Keratinocyte (primary cell): ENCODE measurements around the gene ENTHD1. TPM values are rescaled to one million over a fixed set of nuclear protein-coding genes. Genes with fewer than 3 reads are reported as not detected.

Experiments used
- DNase-seq: peaks from one replicate; pipeline ENCODE4 v3.0.0-alpha.2; 2011; ENCODE audit warnings: low read depth, missing footprints, low spot score
- FAIRE-seq: peaks from 2 replicates; lab custom pipeline; 2011; peaks lifted over from hg19 to GRCh38; lab: Jason Lieb, UNC
- H2AFZ ChIP-seq: 2 replicates; pipeline ENCODE4 v1.6.0; 2012; ENCODE audit warnings: low read length, control low read depth, inconsistent platforms; ENCODE audit not compliant: control insufficient read depth
- H3K27ac ChIP-seq: 2 replicates; pipeline ENCODE4 v1.5.1; 2011; ENCODE audit warnings: low read length; ENCODE audit not compliant: control insufficient read depth, insufficient read depth
- H3K27me3 ChIP-seq: 3 replicates; pipeline ENCODE4 v1.6.0; 2011; ENCODE audit warnings: low read length; ENCODE audit not compliant: control insufficient read depth, insufficient read depth; ENCODE audit errors: extremely low read depth
- H3K36me3 ChIP-seq, 2 experiments: 2 replicates in 1 of 2; 3 replicates in 1 of 2; pipeline ENCODE4 v1.5.1; 2011; ENCODE audit warnings: low read length in 2 of 2, mild to moderate bottlenecking in 1 of 2; ENCODE audit not compliant: control insufficient read depth in 2 of 2, insufficient read depth in 2 of 2; ENCODE audit errors: extremely low read depth in 1 of 2
- H3K4me1 ChIP-seq: 3 replicates; pipeline ENCODE4 v1.5.1; 2011; ENCODE audit warnings: low read length; ENCODE audit not compliant: control insufficient read depth, insufficient read depth; ENCODE audit errors: extremely low read depth
- H3K4me2 ChIP-seq: 3 replicates; pipeline ENCODE4 v1.6.0; 2011; ENCODE audit warnings: low read depth, low read length; ENCODE audit not compliant: control insufficient read depth, insufficient read depth; ENCODE audit errors: extremely low read depth
- H3K4me3 ChIP-seq, 3 experiments: fragments of 200-600 bp in 1 of 3; sonication (generic) in 1 of 3; 2 replicates in 2 of 3; 3 replicates in 1 of 3; pipeline ENCODE4 v1.5.1; 2011 to 2016; ENCODE audit warnings: low read length in 3 of 3, mild to moderate bottlenecking in 3 of 3, control low read depth in 2 of 3, inconsistent platforms in 1 of 3, low read depth in 1 of 3, mixed read lengths in 1 of 3, mixed run types in 1 of 3, moderate library complexity in 1 of 3; ENCODE audit not compliant: control insufficient read depth in 2 of 3, insufficient read depth in 2 of 3; ENCODE audit errors: extremely low read depth in 1 of 3
- H3K79me2 ChIP-seq: 2 replicates; pipeline ENCODE4 v1.6.0; 2012; ENCODE audit warnings: low read length; ENCODE audit not compliant: control insufficient read depth, insufficient read depth
- H3K9ac ChIP-seq: 3 replicates; pipeline ENCODE4 v1.6.0; 2011; ENCODE audit warnings: low read length; ENCODE audit not compliant: control insufficient read depth, insufficient read depth; ENCODE audit errors: extremely low read depth
- H3K9me1 ChIP-seq: 3 replicates; pipeline ENCODE4 v1.6.0; 2011; ENCODE audit warnings: low read length; ENCODE audit not compliant: control insufficient read depth, insufficient read depth; ENCODE audit errors: extremely low read depth
- H3K9me3 ChIP-seq: 2 replicates; pipeline ENCODE4 v1.5.1; 2012; ENCODE audit warnings: low read depth, low read length; ENCODE audit not compliant: control insufficient read depth
- H4K20me1 ChIP-seq: 3 replicates; pipeline ENCODE4 v1.6.0; 2011; ENCODE audit warnings: low read length; ENCODE audit not compliant: control insufficient read depth, insufficient read depth; ENCODE audit errors: extremely low read depth
- CTCF ChIP-seq, 3 experiments: IDR thresholded peaks in 1 of 3; conservative IDR thresholded peaks in 1 of 3; optimal IDR thresholded peaks in 1 of 3; 2 replicates in 2 of 3; 3 replicates in 1 of 3; pipeline versions ENCODE3 to v1.5.1; 2011; ENCODE audit warnings: low read length in 3 of 3, mild to moderate bottlenecking in 3 of 3, moderate library complexity in 2 of 3, control low read depth in 1 of 3, inconsistent platforms in 1 of 3; ENCODE audit not compliant: insufficient read depth in 2 of 3; ENCODE audit errors: extremely low read depth in 1 of 3
- EZH2 ChIP-seq: IDR thresholded peaks from one replicate; pipeline ENCODE4 v1.6.1; 2012; ENCODE audit warnings: inconsistent platforms, mild to moderate bottlenecking, low read length, moderate library complexity
- dilution Hi-C: fragments of 300-500 bp; cut with MboI; formaldehyde crosslinking; loops from one replicate; pipeline ENCODE4 v1.7.0; 2020; ENCODE audit warnings: low sequenced_read_pairs; ENCODE audit not compliant: extremely low pct_ligation_motif_present
- polyA plus RNA-seq, 5 experiments: library from polyadenylated mRNA; depleted of rRNA in 3 of 5; stranded (reverse) in 3 of 5; stranded (forward) in 1 of 5; unstranded in 1 of 5; fragments of >200 nt; gene quantifications; 1 replicate in 1 of 5; 2 replicates in 3 of 5; 3 replicates in 1 of 5; pipeline versions ENCODE4 v1.2.1 to v1.2.3, GENCODE V29; 2011 to 2012; ENCODE audit warnings: missing spikeins in 2 of 5, low read depth in 1 of 5, low replicate concordance in 1 of 5

ENTHD1 gene
- polyA plus RNA-seq, 1 donor (not counting 4 experiments of a cell fraction or from before 2014, with no cell fraction given): not detected

- dilution Hi-C loops: no loop called here
- no peaks in the 10 kb centered on the region for H3K9me3 ChIP-seq
- H3K27me3 ChIP-seq: peaks cover 18% of the 10 kb centered on the region
Measured at GRCh38 chr22:39705386-39705785, 188.2 kb downstream of the ENTHD1 start.

GRCh38 chr22:39703928-39704639, 189.5 kb downstream of the ENTHD1 start:
- Histone ChIP-seq H3K4me1 (no peaks in the 10 kb centered on the region), H3K79me2 (no peaks in the 10 kb centered on the region), H3K27me3 (peaks cover 16% of the 10 kb centered on the region), H3K9me3 (no peaks in the 10 kb centered on the region), H3K27ac (no peak overlapping the region), H4K20me1 (no peaks in the 10 kb centered on the region), H3K9me1 (no peaks in the 10 kb centered on the region), H2AFZ (no peak overlapping the region), H3K4me3 (no peak overlapping the region), H3K4me2 (no peak overlapping the region), H3K9ac (no peak overlapping the region), H3K36me3 (no peaks in the 10 kb centered on the region)
- DNase-seq: no peak
- dilution Hi-C loops: no loop called here
- TF ChIP-seq EZH2: no peak
- TF ChIP-seq CTCF (optimal IDR thresholded peaks at IDR 0.05 in 1 of 3, IDR thresholded peaks at IDR 0.05 in 1 of 3, conservative IDR thresholded peaks at IDR 0.05 in 1 of 3; ENCODE audit: extremely low read depth in 1 of 3, insufficient read depth in 2 of 3, low read length in 3 of 3): no peak
- no peak for FAIRE-seq

More at GRCh38 chr22:39705386-39705785, 188.2 kb downstream of the ENTHD1 start:
- TF ChIP-seq CTCF (optimal IDR thresholded peaks at IDR 0.05 in 1 of 3, IDR thresholded peaks at IDR 0.05 in 1 of 3, conservative IDR thresholded peaks at IDR 0.05 in 1 of 3; ENCODE audit: extremely low read depth in 1 of 3, insufficient read depth in 2 of 3, low read length in 3 of 3) (no peak), EZH2 (no peak)
- Histone ChIP-seq H3K9me1 (no peaks in the 10 kb centered on the region), H4K20me1 (no peaks in the 10 kb centered on the region), H3K36me3 (no peaks in the 10 kb centered on the region), H3K27ac (no peak overlapping the region), H2AFZ (no peak overlapping the region), H3K4me2 (no peak overlapping the region), H3K4me1 (no peaks in the 10 kb centered on the region), H3K79me2 (no peaks in the 10 kb centered on the region), H3K4me3 (no peak overlapping the region), H3K9ac (no peak overlapping the region)
- FAIRE-seq (no peak), DNase-seq (no peak)
